Lower leg skin (tissue), 4 donors: ENCODE results near the gene GPR31. TPM values are rescaled to one million over a fixed set of nuclear protein-coding genes. Genes with fewer than 3 reads are reported as not detected.
A peak's percentile ranks its signal among the peaks of the same experiment; 100 is the strongest.

ENCODE experiments used
- DNase-seq, 2 donors: peaks; one replicate each; pipeline ENCODE4 v3.0.0-alpha.2; 2019; ENCODE audit warnings: low spot score in 2 of 2
- H3K4me3 ChIP-seq: fragments of 200-600 bp; sonication (generic); 2 replicates; pipeline ENCODE4 v1.5.1; 2017; ENCODE audit warnings: mild to moderate bottlenecking, low read depth; ENCODE audit not compliant: poor library complexity, severe bottlenecking
- CTCF ChIP-seq, 3 donors: fragments of 450-650 bp; IDR thresholded peaks; one replicate each; pipeline ENCODE4 v1.5.1; 2016; ENCODE audit warnings: antibody characterized with exemption in 3 of 3, mild to moderate bottlenecking in 3 of 3, moderate library complexity in 2 of 3
- POLR2A ChIP-seq, 2 donors: fragments of 450-650 bp; IDR thresholded peaks; one replicate each; pipeline ENCODE4 v1.6.1; 2016 to 2017; ENCODE audit warnings: antibody characterized with exemption in 2 of 2, mild to moderate bottlenecking in 1 of 2, moderate library complexity in 1 of 2
- WGBS, 2 donors: methylation state at CpG; one replicate each; pipeline ENCODE4 v1.1.5; 2018; 5-methylcytosine and 5-hydroxymethylcytosine counted together
- intact Hi-C: fragments of 100-400 bp; cut with DNase I; formaldehyde crosslinking; loops from one replicate; pipeline ENCODE4 v1.15.0; 2023; ENCODE audit warnings: low total_unique reads
- total RNA-seq, 4 donors: library from RNA; depleted of rRNA; stranded (reverse); fragments of >200 nt; gene quantifications; one replicate each; pipeline ENCODE4 v1.1.0, GENCODE V29; 2016

Gene GPR31
- total RNA-seq, 4 donors from 2014 or later, result not detected

- no peak overlapping the region for H3K4me3 ChIP-seq
- intact Hi-C loops, result no loop called here
- 83 to 90% methylated on average over 5 of the region's 5 CpGs for WGBS, 2 donors
- TF ChIP-seq POLR2A (IDR thresholded peaks at IDR 0.05) (no peak), CTCF (IDR thresholded peaks at IDR 0.05) (no peak)
- peak in 1 of 2 donors; percentile 6 for DNase-seq
These were observed 49.5 kb downstream of the GPR31 start for GRCh38 chr6:167108278-167108677.

GRCh38 chr6:167107787-167108186, 50.0 kb downstream of the GPR31 start:
- TF ChIP-seq CTCF (IDR thresholded peaks at IDR 0.05), result no peak
- no peak overlapping the region for H3K4me3 ChIP-seq
- intact Hi-C loops, result no loop called here
- 80 to 88% methylated on average over 7 of the region's 7 CpGs for WGBS, 2 donors
- peak in 1 of 2 donors; percentile 17 for DNase-seq

GRCh38 chr6:167106406-167106805, 51.4 kb downstream of the GPR31 start:
- 58 to 86% methylated on average over 1 of the region's 1 CpG for WGBS, 2 donors
- DNase-seq, result no peak

More at GRCh38 chr6:167106406-167106805, 51.4 kb downstream of the GPR31 start:
- no peak overlapping the region for H3K4me3 ChIP-seq
- no peak for TF ChIP-seq CTCF (IDR thresholded peaks at IDR 0.05)
- TF ChIP-seq POLR2A (IDR thresholded peaks at IDR 0.05), result no peak
- intact Hi-C loops, result no loop called here

Other genes starting within 250 kb of the GPR31 start
- gene RNASET2, start 201.4 kb downstream of the GPR31 start, total RNA-seq, result 10 to 100 TPM; 42.9 to 54.3 (median 47.7) TPM
- gene CEP43, start 158.6 kb downstream of the GPR31 start, total RNA-seq, result 10 to 100 TPM in 1 of 4 donors, 1 to 10 TPM in 3; 2.8 to 13.0 (median 6.4) TPM
- 1 to 10 TPM in 1 of 4 donors, under 1 TPM in 2, not detected in 1; 0.42 to 1.5 (median 0.49) TPM for gene CCR6, start 34.9 kb downstream of the GPR31 start, total RNA-seq
- 100 to 1,000 TPM in 2 of 4 donors, 10 to 100 TPM in 2; 38.0 to 111 (median 76.1) TPM for gene UNC93A, start 133.3 kb upstream of the GPR31 start, total RNA-seq
- under 1 TPM in 1 of 4 donors, not detected in 3; 0.10 TPM for gene TTLL2, start 167.1 kb upstream of the GPR31 start, total RNA-seq